Measurements from ENCODE around the gene EFCAB8.

Gene EFCAB8

GRCh38 chr20:32845786-32846185 lies 12.9 kb upstream of the EFCAB8 start:
- no peak for TF ChIP-seq MAX (IDR thresholded peaks at IDR 0.05; ENCODE audit: low read depth, low read length)
- TF ChIP-seq CTCF (IDR thresholded peaks at IDR 0.05; ENCODE audit: low read depth, low read length), result no peak
- TF ChIP-seq MYC (IDR thresholded peaks at IDR 0.05; ENCODE audit: low read depth, low read length), result no peak
- TF ChIP-seq POLR2A (IDR thresholded peaks at IDR 0.05; ENCODE audit: extremely low read depth, insufficient read length), result no peak
- no peak for DNase-seq (ENCODE audit: low read depth)
- H3K4me3 ChIP-seq (ENCODE audit: low read depth, low read length), result no peak overlapping the region

GRCh38 chr20:32846852-32847251 lies 11.9 kb upstream of the EFCAB8 start:
- TF ChIP-seq MYC (IDR thresholded peaks at IDR 0.05; ENCODE audit: low read depth, low read length) (no peak), CTCF (IDR thresholded peaks at IDR 0.05; ENCODE audit: low read depth, low read length) (no peak), MAX (IDR thresholded peaks at IDR 0.05; ENCODE audit: low read depth, low read length) (no peak), POLR2A (IDR thresholded peaks at IDR 0.05; ENCODE audit: extremely low read depth, insufficient read length) (no peak)
- no peak for DNase-seq (ENCODE audit: low read depth)
- no peak overlapping the region for H3K4me3 ChIP-seq (ENCODE audit: low read depth, low read length)

- TF ChIP-seq MAX (IDR thresholded peaks at IDR 0.05; ENCODE audit: low read depth, low read length) (no peak), POLR2A (IDR thresholded peaks at IDR 0.05; ENCODE audit: extremely low read depth, insufficient read length) (no peak), CTCF (IDR thresholded peaks at IDR 0.05; ENCODE audit: low read depth, low read length) (no peak), MYC (IDR thresholded peaks at IDR 0.05; ENCODE audit: low read depth, low read length) (no peak)
- no peak for DNase-seq (ENCODE audit: low read depth)
- no peak overlapping the region for H3K4me3 ChIP-seq (ENCODE audit: low read depth, low read length)
Measured at GRCh38 chr20:32847964-32848363, 10.8 kb upstream of the EFCAB8 start.

GRCh38 chr20:32848846-32849245 lies 9.9 kb upstream of the EFCAB8 start:
- TF ChIP-seq MYC (IDR thresholded peaks at IDR 0.05; ENCODE audit: low read depth, low read length) (no peak), MAX (IDR thresholded peaks at IDR 0.05; ENCODE audit: low read depth, low read length) (no peak), POLR2A (IDR thresholded peaks at IDR 0.05; ENCODE audit: extremely low read depth, insufficient read length) (no peak), CTCF (IDR thresholded peaks at IDR 0.05; ENCODE audit: low read depth, low read length) (no peak)
- H3K4me3 ChIP-seq (ENCODE audit: low read depth, low read length), result no peak overlapping the region
- no peak for DNase-seq (ENCODE audit: low read depth)

- no peak for DNase-seq (ENCODE audit: low read depth)
- H3K4me3 ChIP-seq (ENCODE audit: low read depth, low read length), result no peak overlapping the region
- no peak for TF ChIP-seq MYC (IDR thresholded peaks at IDR 0.05; ENCODE audit: low read depth, low read length)
- TF ChIP-seq POLR2A (IDR thresholded peaks at IDR 0.05; ENCODE audit: extremely low read depth, insufficient read length), result no peak
- TF ChIP-seq CTCF (IDR thresholded peaks at IDR 0.05; ENCODE audit: low read depth, low read length), result no peak
- no peak for TF ChIP-seq MAX (IDR thresholded peaks at IDR 0.05; ENCODE audit: low read depth, low read length)
Measured at GRCh38 chr20:32849577-32849976, 9.1 kb upstream of the EFCAB8 start.

GRCh38 chr20:32855387-32855786 lies 3.3 kb upstream of the EFCAB8 start:
- no peak overlapping the region for H3K4me3 ChIP-seq (ENCODE audit: low read depth, low read length)
- TF ChIP-seq MAX (IDR thresholded peaks at IDR 0.05; ENCODE audit: low read depth, low read length), result no peak
- no peak for TF ChIP-seq CTCF (IDR thresholded peaks at IDR 0.05; ENCODE audit: low read depth, low read length)
- no peak for TF ChIP-seq POLR2A (IDR thresholded peaks at IDR 0.05; ENCODE audit: extremely low read depth, insufficient read length)
- TF ChIP-seq MYC (IDR thresholded peaks at IDR 0.05; ENCODE audit: low read depth, low read length), result no peak
- DNase-seq (ENCODE audit: low read depth), result no peak

All from NB4 (cell line).